ENCODE data around the gene FBXO22. TPM values are rescaled to one million over a fixed set of nuclear protein-coding genes. Genes with fewer than 3 reads are reported as not detected.
"Not testable (repeated sequence)": the region's sequence is repeated elsewhere in the genome, so short reads cannot be mapped to it uniquely, and the experiment has no call there.

FBXO22 gene
- total RNA-seq, 4 donors from 2014 or later, result 8.0 to 26.9 (median 18.5) TPM

- Histone ChIP-seq H3K4me1 (no peaks in the 10 kb centered on the region), H3K36me3 (peaks cover 0 to 16% (median 2%) of the 10 kb centered on the region in 4 donors), H3K27me3 (no peaks in the 10 kb centered on the region), H3K9me3 (no peaks in the 10 kb centered on the region), H3K27ac (no peak overlapping the region), H3K4me3 (no peak overlapping the region)
- WGBS, 2 donors (ENCODE audit: low coverage in 1 of 2), result 82 to 100% methylated on average over 2 to 3 of the region's 3 CpGs
- in situ Hi-C loops (cut with MboI; ENCODE audit: low pct_ligation_motif_present in 1 of 4, low pct_unique_long_range_greater_than_20kb in 1 of 4, low sequenced_read_pairs in 3 of 4) (no loop called here), intact Hi-C loops (cut with DNase I; ENCODE audit: low total_unique reads) (no loop called here)
- no peak for DNase-seq
- TF ChIP-seq POLR2AphosphoS5 (IDR thresholded peaks at IDR 0.05) (no peak), CTCF (IDR thresholded peaks at IDR 0.05) (no peak), POLR2A (IDR thresholded peaks at IDR 0.05) (no peak), EP300 (IDR thresholded peaks at IDR 0.05; ENCODE audit: low read depth) (no peak)
Measured at GRCh38 chr15:75868019-75868418, 35.7 kb upstream of the FBXO22 start.

DNA sequence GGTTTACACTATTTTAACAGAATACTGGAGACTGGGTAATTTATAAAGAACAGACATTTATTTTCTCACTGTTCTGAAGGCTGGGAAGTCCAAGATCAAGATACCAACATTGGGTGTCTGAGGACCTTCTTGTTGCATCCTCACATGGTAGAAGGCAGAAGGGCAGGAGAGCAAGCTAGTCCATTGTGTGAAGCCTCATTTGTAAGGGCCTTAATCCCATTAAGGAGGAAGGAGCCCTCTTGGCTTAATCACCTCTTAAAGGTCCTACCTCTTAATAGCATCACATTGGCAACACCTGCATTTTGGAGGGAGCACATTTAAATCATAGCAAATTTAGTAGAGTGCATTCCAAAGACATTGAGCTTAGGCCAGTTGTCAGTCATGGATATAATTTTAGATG lies 34.2 kb upstream of the FBXO22 start:
- in situ Hi-C loops (cut with MboI; ENCODE audit: low pct_ligation_motif_present in 1 of 4, low pct_unique_long_range_greater_than_20kb in 1 of 4, low sequenced_read_pairs in 3 of 4), result no loop called here
- intact Hi-C loops (cut with DNase I; ENCODE audit: low total_unique reads), result no loop called here

GRCh38 chr15:75871589-75871988 lies 32.1 kb upstream of the FBXO22 start:
- H3K4me1 ChIP-seq; intact Hi-C loops (cut with DNase I; ENCODE audit: low total_unique reads); H3K27ac ChIP-seq; H3K9me3 ChIP-seq; in situ Hi-C loops (cut with MboI; ENCODE audit: low pct_ligation_motif_present in 1 of 4, low pct_unique_long_range_greater_than_20kb in 1 of 4, low sequenced_read_pairs in 3 of 4); H3K27me3 ChIP-seq; DNase-seq; H3K4me3 ChIP-seq: not testable (repeated sequence)
- peaks cover 0 to 35% (median 6%) of the 10 kb centered on the region in 4 donors for H3K36me3 ChIP-seq
- 79% methylated on average over 1 of the region's 1 CpG; no CpG with 5 or more reads in 1 of the 2 donors for WGBS, 2 donors (ENCODE audit: low coverage in 1 of 2)

More for the DNA sequence above, 34.2 kb upstream of the FBXO22 start:
- no peaks in the 10 kb centered on the region for H3K27me3 ChIP-seq
- no peak overlapping the region for H3K27ac ChIP-seq
- no peaks in the 10 kb centered on the region for H3K9me3 ChIP-seq
- no peak for DNase-seq
- TF ChIP-seq POLR2AphosphoS5 (IDR thresholded peaks at IDR 0.05) (no peak), POLR2A (IDR thresholded peaks at IDR 0.05) (no peak)
- H3K4me3 ChIP-seq, result no peak overlapping the region
- H3K4me1 ChIP-seq, result no peaks in the 10 kb centered on the region
- H3K36me3 ChIP-seq, result peaks cover 0 to 29% (median 6%) of the 10 kb centered on the region in 4 donors

GRCh38 chr15:75872403-75872990 lies 31.2 kb upstream of the FBXO22 start:
- Histone ChIP-seq H3K4me1 (no peaks in the 10 kb centered on the region), H3K27ac (no peak overlapping the region), H3K36me3 (peaks cover 0 to 35% (median 6%) of the 10 kb centered on the region in 4 donors), H3K9me3 (no peaks in the 10 kb centered on the region), H3K4me3 (no peak overlapping the region), H3K27me3 (no peaks in the 10 kb centered on the region)
- in situ Hi-C loops (cut with MboI; ENCODE audit: low pct_ligation_motif_present in 1 of 4, low pct_unique_long_range_greater_than_20kb in 1 of 4, low sequenced_read_pairs in 3 of 4) (no loop called here), intact Hi-C loops (cut with DNase I; ENCODE audit: low total_unique reads) (no loop called here)
- no peak for TF ChIP-seq POLR2A (IDR thresholded peaks at IDR 0.05)
- no peak for TF ChIP-seq POLR2AphosphoS5 (IDR thresholded peaks at IDR 0.05)
- TF ChIP-seq CTCF (IDR thresholded peaks at IDR 0.05), result no peak
- no peak for DNase-seq
- WGBS, 2 donors (ENCODE audit: low coverage in 1 of 2), result 84 to 89% methylated on average over 4 of the region's 4 CpGs

GRCh38 chr15:75884041-75884440 lies 19.6 kb upstream of the FBXO22 start:
- TF ChIP-seq EP300 (IDR thresholded peaks at IDR 0.05; ENCODE audit: low read depth) (no peak), POLR2A (IDR thresholded peaks at IDR 0.05) (no peak), POLR2AphosphoS5 (IDR thresholded peaks at IDR 0.05) (no peak), CTCF (IDR thresholded peaks at IDR 0.05) (no peak)
- no peaks in the 10 kb centered on the region for H3K9me3 ChIP-seq
- H3K27me3 ChIP-seq, result no peaks in the 10 kb centered on the region
- H3K4me1 ChIP-seq, result peaks cover 0 to 15% (median 0%) of the 10 kb centered on the region in 4 donors
- intact Hi-C loops (cut with DNase I; ENCODE audit: low total_unique reads) (no loop called here), in situ Hi-C loops (cut with MboI; ENCODE audit: low pct_ligation_motif_present in 1 of 4, low pct_unique_long_range_greater_than_20kb in 1 of 4, low sequenced_read_pairs in 3 of 4) (no loop called here)
- no peak overlapping the region for H3K4me3 ChIP-seq
- 43 to 62% methylated on average over 1 of the region's 1 CpG for WGBS, 2 donors (ENCODE audit: low coverage in 1 of 2)
- H3K27ac ChIP-seq, result no peak overlapping the region
- no peak for DNase-seq
- peaks cover 0 to 8% (median 0%) of the 10 kb centered on the region in 4 donors for H3K36me3 ChIP-seq
